ENCODE measurements around the gene GPR183.

GPR183 gene

DNA sequence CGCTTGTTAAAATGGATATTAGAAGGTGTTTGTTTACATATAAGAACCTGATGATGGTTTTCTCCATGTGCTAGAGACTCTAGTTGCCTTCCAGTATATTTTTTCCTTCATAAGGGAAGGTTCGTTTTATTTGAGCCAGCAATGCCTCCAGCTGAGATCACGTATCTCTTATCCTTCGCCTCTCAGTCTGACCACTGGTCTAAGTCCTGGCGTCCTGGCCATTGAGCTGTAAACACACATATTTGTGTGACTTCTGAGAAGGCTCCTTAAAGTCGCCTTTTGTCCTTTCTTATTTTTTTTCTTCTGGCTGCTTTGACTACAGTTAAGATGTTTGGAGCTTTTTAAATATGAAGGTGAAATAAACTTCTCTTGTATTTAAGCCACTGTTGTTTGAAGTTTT is 23.7 kb upstream of the GPR183 start:
- H3K4me3 ChIP-seq (ENCODE audit: low read depth, low read length): no peak overlapping the region
- DNase-seq (ENCODE audit: low read depth): no peak
- TF ChIP-seq, protein P1, sequence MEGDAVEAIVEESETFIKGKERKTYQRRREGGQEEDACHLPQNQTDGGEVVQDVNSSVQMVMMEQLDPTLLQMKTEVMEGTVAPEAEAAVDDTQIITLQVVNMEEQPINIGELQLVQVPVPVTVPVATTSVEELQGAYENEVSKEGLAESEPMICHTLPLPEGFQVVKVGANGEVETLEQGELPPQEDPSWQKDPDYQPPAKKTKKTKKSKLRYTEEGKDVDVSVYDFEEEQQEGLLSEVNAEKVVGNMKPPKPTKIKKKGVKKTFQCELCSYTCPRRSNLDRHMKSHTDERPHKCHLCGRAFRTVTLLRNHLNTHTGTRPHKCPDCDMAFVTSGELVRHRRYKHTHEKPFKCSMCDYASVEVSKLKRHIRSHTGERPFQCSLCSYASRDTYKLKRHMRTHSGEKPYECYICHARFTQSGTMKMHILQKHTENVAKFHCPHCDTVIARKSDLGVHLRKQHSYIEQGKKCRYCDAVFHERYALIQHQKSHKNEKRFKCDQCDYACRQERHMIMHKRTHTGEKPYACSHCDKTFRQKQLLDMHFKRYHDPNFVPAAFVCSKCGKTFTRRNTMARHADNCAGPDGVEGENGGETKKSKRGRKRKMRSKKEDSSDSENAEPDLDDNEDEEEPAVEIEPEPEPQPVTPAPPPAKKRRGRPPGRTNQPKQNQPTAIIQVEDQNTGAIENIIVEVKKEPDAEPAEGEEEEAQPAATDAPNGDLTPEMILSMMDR (IDR thresholded peaks at IDR 0.05; ENCODE audit: control insufficient read depth, extremely low read depth, insufficient read depth): no peak

DNA sequence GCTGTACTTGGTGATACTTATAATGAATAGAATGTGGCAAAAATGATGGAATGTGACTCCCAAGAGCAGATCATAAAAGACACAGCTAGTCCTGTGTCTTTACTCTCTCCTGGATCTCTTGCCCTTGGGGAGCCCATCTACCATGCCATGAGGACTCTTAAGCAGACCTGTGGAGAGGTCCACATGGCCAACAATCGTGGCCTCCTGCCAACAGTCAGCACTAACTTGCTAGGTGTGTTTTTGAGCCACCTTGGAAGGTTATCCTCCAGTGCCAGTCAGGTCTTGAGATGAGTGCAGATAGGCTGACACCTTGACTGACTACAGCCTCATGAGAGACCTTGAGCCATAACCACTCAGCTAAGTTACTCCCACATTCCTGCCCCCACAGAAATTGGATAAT is 22.3 kb upstream of the GPR183 start:
- DNase-seq (ENCODE audit: low read depth): no peak
- TF ChIP-seq, protein P1 (IDR thresholded peaks at IDR 0.05; ENCODE audit: control insufficient read depth, extremely low read depth, insufficient read depth): no peak
- no peak overlapping the region for H3K4me3 ChIP-seq (ENCODE audit: low read depth, low read length)

DNA sequence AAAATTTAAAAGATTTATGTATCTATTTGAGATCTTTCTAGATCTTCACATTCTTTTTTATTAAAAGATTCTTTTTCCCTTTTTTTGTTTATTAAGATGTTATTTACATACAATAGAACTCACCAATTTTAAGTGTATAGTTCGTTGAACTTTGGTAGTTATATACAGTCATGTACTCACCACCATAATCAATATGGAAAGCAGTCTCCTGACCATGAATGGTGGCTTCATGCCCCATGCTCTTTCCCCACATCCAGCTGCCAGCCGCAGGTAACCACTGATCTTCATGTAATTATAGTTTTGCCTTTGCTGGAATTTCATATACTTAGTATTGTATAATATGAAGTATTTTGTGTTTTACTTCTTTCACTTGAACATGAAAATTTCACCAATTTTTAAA is 20.6 kb upstream of the GPR183 start:
- TF ChIP-seq, protein P1 (IDR thresholded peaks at IDR 0.05; ENCODE audit: control insufficient read depth, extremely low read depth, insufficient read depth): no peak
- H3K4me3 ChIP-seq (ENCODE audit: low read depth, low read length): no peak overlapping the region

DNA sequence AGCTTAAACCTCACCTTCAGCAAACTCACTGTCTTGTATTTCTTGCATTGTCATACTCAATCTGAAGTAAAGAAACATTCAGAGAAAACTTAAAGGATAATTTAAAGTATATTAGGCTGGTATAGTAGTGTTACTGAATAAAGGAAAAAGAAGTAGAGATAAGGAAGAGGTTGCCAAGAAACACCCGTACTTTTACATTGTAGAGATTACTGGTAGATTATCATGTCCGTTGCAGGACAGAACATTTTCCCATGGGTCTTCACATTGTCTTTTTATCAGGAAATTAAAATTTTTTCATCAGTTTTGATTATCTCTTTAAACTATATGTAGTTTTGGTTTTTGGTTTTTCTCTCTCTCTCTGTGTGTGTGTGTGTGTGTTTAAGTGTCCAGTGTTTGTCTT is 19.9 kb upstream of the GPR183 start:
- TF ChIP-seq, protein P1 (IDR thresholded peaks at IDR 0.05; ENCODE audit: control insufficient read depth, extremely low read depth, insufficient read depth): no peak
- no peak overlapping the region for H3K4me3 ChIP-seq (ENCODE audit: low read depth, low read length)
- no peak for DNase-seq (ENCODE audit: low read depth)

More for the DNA sequence above, 20.6 kb upstream of the GPR183 start:
- DNase-seq (ENCODE audit: low read depth): no peak

DNA sequence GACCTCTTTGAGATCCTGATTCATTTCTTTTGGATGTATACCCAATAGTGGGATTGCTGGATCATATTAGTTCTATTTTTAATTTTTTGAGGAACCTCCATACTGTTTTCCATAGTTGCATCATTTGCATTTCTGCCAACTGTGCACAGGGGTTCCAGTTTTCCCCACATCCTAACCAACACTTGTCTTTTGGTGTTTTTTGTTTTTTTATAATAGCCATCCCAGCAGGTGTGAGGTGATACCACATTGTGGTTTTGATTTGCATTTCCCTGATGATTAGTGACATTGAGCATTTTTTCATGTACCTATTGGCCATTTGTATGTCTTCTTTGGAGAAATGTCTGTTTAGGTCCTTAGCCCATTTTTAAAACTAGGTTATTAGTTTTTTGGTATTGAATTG is 18.8 kb upstream of the GPR183 start:
- no peak for DNase-seq (ENCODE audit: low read depth)
- TF ChIP-seq, protein P1 (IDR thresholded peaks at IDR 0.05; ENCODE audit: control insufficient read depth, extremely low read depth, insufficient read depth): no peak
- no peak overlapping the region for H3K4me3 ChIP-seq (ENCODE audit: low read depth, low read length)

DNA sequence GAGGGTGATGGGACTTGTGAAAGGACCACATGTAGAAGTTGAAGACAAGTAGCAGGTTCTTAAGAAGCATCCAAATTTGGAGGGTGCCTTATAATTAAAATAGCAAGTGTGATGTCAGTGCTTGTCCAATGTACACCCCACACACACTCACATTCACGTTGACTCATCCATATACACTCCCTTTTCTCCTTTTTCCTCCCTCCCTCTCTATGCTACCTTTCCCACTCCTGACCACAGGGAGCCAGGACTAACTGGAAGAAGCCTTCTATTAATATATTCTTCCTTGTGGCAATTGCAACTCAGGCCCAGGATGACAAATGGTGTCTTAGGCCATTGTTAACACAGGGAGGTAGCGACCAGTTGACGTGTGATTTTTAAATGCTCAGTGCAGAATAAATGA is 16.3 kb upstream of the GPR183 start:
- no peak overlapping the region for H3K4me3 ChIP-seq (ENCODE audit: low read depth, low read length)
- TF ChIP-seq, protein P1 (IDR thresholded peaks at IDR 0.05; ENCODE audit: control insufficient read depth, extremely low read depth, insufficient read depth): no peak
- DNase-seq (ENCODE audit: low read depth): no peak

DNA sequence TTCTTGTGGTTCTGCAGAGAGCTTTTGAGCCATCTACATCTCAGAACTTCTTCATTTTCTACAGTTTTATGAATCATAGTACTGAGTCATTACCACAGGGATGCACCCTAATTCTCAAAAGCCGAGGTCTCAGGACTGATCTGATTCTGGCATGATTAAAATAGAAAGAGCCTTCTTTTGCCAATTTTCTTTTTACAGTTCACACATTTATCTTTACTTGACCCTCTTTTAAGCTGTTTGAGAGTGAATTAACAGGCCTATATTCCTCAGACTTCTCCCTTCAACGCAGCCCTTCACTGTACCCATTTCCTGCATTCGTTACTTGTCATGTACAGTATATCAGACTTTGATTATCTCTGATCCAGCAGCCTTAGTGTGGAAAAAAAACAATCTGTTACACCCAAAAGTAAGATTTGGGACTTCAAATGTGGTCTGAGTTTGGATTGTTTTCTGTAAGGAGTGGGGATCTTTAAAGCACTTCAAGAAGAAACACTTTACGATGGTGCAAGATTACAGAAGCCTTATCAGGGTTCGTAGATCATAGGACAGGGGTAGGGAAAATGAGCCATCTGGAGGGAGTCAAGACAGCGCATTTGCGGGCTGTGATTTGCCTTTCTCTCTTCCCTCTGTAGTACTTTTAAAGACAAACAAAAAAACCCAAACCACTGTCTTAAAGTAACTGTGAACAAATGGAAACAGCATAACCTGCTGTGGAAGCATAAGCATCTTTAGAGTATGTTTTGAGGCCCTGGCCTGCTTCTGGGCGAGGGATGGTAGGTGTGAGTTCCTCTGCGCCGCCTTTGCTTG is 15.3 kb upstream of the GPR183 start:
- no peak for DNase-seq (ENCODE audit: low read depth)
- no peak overlapping the region for H3K4me3 ChIP-seq (ENCODE audit: low read depth, low read length)
- TF ChIP-seq, protein P1 (IDR thresholded peaks at IDR 0.05; ENCODE audit: control insufficient read depth, extremely low read depth, insufficient read depth): no peak

All from LNCaP clone FGC (cell line).